Stomach (tissue), 4 donors: ENCODE measurements around the gene CNPY4.

Experiments used
- POLR2A ChIP-seq, 4 donors: fragments of 450-650 bp; IDR thresholded peaks; one replicate each; pipeline ENCODE4 v1.6.1; 2016; ENCODE audit warnings: antibody characterized with exemption in 4 of 4, control low read depth in 2 of 4, mild to moderate bottlenecking in 1 of 4, moderate library complexity in 1 of 4
- POLR2AphosphoS5 ChIP-seq, 3 donors: sonication (generic); formaldehyde crosslinking; IDR thresholded peaks; one replicate each; pipeline ENCODE4 v1.6.1; 2016; ENCODE audit warnings: antibody characterized with exemption in 3 of 3
- TF ChIP-seq, protein P1 (sequence below), 7 experiments: fragments of 450-650 bp in 4 of 7; fragments of 200-600 bp in 3 of 7; sonication (generic) in 3 of 7; IDR thresholded peaks; one replicate each; pipeline ENCODE4 v1.5.1; 2016 to 2019; ENCODE audit warnings: antibody characterized with exemption in 7 of 7, control low read depth in 2 of 7, mild to moderate bottlenecking in 1 of 7

DNA sequence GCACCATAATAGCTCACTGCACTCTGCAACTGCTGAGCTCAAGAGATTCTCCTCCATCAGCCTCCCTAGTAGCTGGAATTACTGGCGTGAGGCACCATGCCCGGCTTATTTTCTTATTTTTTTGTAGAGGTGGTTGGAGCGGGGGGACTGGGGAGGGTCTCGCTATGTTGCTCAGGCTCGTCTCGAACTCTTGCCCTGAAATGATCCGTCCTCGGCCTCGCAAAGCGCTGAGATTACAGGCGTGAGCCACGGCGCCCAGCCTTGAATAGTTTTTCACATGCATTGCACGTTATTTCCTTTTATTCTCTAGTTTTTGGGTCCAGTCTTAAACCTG, 28.8 kb downstream of the CNPY4 start:
- TF ChIP-seq POLR2AphosphoS5 (IDR thresholded peaks at IDR 0.05) (no peak), POLR2A (IDR thresholded peaks at IDR 0.05) (no peak)
- TF ChIP-seq, protein P1, sequence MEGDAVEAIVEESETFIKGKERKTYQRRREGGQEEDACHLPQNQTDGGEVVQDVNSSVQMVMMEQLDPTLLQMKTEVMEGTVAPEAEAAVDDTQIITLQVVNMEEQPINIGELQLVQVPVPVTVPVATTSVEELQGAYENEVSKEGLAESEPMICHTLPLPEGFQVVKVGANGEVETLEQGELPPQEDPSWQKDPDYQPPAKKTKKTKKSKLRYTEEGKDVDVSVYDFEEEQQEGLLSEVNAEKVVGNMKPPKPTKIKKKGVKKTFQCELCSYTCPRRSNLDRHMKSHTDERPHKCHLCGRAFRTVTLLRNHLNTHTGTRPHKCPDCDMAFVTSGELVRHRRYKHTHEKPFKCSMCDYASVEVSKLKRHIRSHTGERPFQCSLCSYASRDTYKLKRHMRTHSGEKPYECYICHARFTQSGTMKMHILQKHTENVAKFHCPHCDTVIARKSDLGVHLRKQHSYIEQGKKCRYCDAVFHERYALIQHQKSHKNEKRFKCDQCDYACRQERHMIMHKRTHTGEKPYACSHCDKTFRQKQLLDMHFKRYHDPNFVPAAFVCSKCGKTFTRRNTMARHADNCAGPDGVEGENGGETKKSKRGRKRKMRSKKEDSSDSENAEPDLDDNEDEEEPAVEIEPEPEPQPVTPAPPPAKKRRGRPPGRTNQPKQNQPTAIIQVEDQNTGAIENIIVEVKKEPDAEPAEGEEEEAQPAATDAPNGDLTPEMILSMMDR (IDR thresholded peaks at IDR 0.05), result no peak
